Posterior cingulate gyrus (tissue), 11 donors: ENCODE data around the gene NOP10.
"Not testable (repeated sequence)": the region's sequence is repeated elsewhere in the genome, so short reads cannot be mapped to it uniquely, and the experiment has no call there.

Source experiments
- DNase-seq, 10 donors: peaks; one replicate each; pipeline versions ENCODE4 v3.0.0 to v3.0.0-alpha.2; 2020 to 2021; ENCODE audit warnings: mixed read lengths in 3 of 10
- intact Hi-C: fragments of 100-400 bp; cut with DNase I; formaldehyde crosslinking; loops from one replicate; pipeline ENCODE4 v1.15.1; 2023

Gene NOP10

DNA sequence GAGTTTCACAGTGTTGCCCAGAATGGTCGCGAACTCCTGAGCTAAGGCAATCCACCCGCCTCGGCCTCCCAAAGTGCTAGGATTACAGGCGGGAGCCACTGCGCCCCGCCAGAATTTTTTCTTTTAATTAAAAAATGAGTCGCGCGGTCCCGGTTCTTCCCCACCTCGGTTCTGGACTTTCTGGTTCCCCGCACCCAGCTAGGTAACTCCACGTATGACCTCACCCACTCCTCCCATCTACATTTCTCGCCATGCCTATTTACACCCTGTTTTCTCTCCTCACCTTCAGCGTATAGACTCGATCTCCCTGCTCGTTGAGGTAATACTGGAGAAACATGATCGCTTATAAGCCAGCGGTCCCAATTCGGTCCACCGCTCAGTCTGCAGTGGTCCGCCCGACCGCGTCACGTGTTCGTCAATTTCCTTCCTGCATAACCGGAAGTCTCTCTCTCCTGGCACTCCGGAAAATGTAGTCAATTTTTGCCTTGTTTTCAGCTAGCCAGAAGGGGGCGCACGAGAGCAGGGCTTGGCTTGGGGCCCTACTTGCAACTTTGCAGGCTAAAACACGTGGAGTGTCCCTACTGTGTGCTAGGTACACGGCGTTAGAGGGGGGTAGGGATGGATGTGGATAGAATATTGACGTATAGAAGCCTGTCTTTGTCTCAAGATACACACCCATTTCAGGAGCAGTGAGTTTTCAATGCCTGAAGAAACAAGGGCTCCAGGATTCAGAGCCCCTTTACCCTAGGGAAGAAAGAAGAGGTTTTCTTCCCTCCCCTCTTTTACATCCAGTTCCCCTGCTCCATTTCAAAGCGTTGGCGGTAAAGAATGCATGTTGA is at the start of gene NOP10, which contains the start of gene NUTM1:
Gene NOP10, minus strand, starts transcription at position 400 of the 839 bp plus-strand sequence. Its CDS starts 63 bp downstream, at position 337.
Gene NUTM1, plus strand, starts transcription at position 579 of the 839 bp plus-strand sequence. CDS start 382 bp downstream, outside the sequence.
- intact Hi-C loops = loop anchor here (1.0 to 5.0 kb wide), 3 partner anchors 24 to 306 kb away; partner anchors contain the start of genes AVEN and LPCAT4
- peak; percentile 85 to 98 (median 93) for DNase-seq

DNA sequence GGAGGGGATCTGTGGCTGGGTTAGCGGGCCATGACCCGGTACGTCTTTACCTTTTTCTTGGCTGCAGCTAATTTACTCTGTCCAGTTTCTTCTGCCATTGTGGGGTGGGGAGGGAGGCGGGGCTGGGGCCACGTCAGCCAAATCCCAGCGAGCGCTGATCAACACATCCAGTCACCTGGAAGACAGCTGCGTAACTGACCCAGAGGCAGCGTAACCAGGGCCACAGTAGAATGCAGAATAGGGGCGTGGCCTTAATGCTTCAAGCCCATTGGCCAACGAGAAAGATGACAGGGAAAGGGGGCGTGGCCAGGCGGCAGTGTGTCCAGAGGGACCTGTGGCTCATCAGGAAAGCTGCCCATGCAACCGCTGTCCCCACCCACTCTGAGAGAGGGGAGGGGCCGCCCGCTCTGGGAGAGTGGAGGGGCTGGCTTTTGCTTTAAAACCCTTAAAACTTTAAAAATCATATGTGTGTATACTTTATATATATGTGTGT is 46.7 kb upstream of the NOP10 start:
- intact Hi-C loops = not testable (repeated sequence)

DNA sequence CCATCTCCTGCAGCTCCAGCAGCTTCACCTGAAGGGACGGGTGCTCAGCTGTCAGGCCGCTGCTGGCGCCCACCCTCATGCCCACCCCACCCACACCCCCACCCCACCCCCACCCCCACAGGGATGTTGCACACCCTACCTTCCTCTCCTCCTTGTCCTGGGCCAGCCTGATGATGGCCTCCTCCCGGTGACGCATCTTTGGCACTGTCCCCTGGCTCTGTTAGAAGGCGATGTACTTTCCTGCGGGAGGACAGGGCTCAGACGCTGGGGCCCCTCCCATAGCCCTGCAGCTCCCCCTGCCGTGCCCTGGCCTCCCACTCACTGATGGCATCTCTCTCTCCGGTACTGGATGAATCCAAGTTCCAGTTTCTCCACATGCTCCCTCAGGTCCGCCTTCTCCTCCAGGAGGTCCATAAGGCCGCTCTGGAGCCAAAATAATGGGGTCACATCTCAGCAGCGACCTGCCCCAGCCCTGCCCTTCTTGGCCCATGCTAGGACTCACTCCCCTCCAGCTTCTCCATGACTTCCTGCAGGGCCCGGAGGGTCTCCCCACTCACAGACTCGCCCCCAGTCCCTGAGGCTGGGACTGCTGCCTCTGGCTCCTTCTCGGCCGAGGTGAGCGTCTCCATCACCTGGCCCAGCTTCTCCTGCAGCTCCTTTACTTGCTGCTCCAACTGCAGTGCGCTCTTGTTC is 39.0 kb upstream of the NOP10 start:
- intact Hi-C loops, DNase-seq: not testable (repeated sequence)

More for the DNA sequence above, 46.7 kb upstream of the NOP10 start:
- not testable (repeated sequence) for DNase-seq

DNA sequence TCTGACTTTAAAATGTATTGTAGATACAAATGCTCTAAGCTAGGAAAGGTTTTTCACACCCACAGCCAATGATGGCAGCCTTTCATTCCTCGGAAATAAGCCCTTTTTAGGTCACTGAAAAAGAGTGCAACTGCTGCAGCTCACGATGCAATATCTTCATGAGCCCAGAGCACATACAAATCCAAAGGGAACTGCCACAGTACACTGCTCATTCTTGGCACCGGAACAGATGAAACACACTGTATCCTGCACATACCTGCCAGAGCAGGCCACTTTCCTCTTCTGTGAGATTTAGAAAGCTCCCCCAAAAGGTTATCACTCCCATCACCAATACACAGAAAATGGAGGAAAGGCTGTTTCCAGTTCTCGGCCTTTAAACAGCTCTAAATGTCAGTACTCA is 37.6 kb upstream of the NOP10 start:
- intact Hi-C loops, DNase-seq: not testable (repeated sequence)

DNA sequence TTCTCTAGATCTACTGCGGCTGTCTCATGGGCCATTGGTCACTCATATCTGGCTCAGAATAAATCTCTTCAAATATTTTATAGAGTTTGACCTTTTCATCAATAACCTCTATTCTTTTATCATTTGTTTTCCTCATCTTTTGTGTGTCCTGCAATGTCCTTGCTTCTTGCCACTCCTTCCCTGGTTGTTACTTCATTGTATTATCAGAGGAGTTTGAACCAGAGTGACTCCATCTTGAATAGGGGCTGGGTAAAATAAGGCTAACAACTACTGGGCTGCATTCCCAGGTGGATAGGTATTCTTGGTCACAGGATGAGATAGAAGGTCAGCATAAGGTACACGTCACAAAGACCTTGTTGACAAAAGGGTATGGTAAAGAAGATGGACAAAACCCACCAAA is 33.9 kb upstream of the NOP10 start:
- no peak for DNase-seq
- intact Hi-C loops = no loop called here

DNA sequence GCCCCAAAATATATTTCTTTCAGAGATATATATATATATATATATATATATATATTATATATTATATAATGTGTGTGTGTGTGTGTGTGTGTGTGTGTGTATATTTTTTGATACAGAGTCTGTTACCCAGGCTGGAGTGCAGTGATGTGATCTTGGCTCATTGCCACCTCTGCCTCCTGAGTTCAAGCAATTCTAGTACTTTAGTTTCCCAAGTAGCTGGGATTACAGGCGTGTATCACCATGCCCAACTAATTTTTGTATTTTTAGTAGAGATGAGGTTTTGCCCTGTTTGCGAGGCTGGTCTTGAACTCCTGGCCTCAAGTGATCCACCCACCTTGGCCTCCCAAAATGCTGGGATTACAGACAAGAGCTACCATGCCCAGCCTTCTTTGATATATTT is 32.6 kb upstream of the NOP10 start:
- DNase-seq, intact Hi-C loops: not testable (repeated sequence)

DNA sequence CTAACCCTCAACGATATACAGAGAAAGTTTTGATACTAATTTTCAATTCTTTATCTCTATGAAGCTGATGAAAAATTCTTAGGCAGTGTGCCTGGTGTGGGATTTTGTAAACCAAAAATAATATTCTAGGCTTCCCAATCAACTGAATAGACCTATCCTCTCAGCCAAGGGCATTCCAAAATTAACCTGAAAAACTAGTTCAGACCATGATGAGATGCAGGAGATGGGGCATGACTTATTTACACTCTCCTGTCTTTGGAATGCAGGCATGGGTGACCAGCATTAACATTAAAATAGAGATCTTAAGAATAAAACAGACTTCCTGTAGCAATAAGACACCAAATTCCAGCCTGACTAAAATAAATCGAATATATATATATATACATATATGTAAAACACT is 31.9 kb upstream of the NOP10 start:
- no peak for DNase-seq
- intact Hi-C loops = no loop called here

DNA sequence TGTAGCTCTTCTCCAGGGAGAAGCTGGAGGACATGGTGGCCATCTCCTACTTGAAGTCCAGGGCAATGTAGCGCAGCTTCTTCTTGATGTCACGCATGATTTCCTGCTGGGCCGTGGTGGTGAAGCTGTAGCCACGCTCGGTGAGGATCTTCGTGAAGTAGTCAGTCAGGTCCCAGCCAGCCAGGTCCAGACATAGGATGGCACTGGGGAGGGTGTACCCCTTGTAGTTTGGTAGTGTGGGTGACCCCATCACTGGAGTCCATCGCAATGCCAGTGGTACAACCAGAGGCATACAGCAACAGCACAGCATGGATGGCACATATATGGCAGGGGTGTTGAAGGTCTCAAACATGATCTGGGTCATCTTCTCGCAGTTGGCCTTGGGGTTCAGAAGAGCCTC is 31.0 kb upstream of the NOP10 start:
- intact Hi-C loops = no loop called here
- DNase-seq = peak in 1 of 10 donors; percentile 51

DNA sequence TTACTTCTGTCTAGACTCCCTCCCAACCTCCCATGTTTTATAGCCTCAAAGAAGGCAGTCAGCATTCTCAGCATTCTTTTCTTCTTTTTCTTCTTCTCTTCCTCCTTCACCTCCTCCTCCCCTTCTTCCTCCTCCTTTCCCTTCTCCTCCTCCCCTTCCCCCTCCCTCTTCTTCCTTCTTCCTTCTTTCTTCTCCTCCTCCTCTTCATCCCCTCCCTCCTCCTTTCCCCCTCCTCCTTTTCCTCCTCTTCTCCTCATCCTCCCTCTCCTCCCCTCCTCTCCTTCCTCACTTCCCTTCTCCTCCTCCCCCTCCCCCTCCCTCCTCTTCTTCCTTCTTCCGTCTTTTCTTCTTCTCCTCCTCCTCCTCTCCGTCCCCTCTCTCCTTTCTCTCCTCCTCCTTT is 27.7 kb upstream of the NOP10 start:
- DNase-seq = no peak
- intact Hi-C loops = no loop called here

DNA sequence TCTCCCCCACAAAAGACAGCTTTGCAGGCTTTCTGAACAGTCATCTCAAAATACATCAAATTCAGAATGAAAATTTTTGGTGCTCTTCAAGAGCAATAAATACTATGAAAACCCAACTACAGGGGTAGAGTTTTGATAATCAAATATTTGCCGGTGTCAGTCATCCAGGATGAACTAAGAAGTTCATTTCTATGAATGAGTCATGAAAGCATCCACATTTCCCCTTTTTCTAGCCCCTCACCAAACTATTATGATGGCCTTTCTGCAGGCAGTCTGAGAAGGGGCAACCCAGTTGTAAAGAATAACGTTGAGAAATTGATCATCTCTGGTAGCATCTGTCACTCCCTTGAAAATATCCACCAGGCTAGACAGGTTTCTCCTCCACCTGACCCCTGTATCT is 27.2 kb upstream of the NOP10 start:
- peak in 1 of 10 donors; percentile 5 for DNase-seq
- intact Hi-C loops = no loop called here

DNA sequence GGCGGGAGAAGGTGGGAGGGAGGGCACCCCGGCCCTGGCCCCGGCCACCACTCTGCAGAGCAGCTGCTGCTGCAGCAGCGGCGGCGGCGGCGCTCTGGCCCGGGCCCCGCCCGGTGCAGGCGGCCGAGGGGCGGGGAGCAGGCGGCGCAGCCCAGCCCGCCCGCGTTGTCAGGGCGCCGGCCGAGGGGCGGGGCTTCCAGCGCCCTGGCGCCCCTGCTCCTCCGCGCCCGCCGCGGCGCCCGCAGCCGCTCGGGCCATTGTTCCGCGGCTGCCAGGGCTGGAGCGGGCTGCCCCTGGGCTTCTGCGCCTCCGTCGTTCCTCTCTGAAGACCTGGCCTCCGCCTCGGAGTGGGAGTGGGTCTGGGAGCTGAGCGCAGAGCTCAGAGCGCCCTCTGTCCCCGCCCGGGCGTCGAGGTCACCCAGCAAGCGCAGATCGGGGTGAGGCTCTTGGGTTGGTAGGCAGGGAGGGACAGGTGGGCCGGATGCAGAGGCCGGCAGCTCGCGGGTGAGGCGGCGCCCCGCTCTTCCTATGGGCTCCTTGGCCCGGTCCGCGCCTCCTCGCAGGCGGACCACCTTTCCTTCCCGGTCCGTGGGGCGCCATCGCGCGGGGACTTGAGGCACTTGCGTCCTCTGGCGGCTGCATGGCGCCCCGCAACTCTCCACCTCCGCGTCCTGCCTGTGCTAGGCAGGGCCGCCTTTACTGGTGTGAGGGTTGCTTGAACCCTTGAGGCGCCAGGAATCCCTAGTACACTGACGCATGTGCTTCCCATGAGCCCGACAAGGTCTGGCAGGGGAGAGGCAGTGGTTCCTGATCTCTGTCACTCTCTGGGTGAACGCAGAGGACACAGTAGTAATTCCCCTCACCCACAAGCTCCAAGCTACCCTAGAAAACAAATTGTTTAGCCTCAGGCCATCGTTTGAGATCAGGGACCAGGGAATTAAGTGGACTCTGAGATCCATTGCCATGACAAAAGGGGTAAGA is 24.5 kb upstream of the NOP10 start, which contains the start of gene LPCAT4:
Gene LPCAT4, minus strand, starts transcription at position 96 of the 981 bp plus-strand sequence. CDS start 96 bp downstream, outside the sequence.
- intact Hi-C loops = loop anchor here (1.0 to 5.0 kb wide), 3 partner anchors 24 to 305 kb away; partner anchors contain the start of genes NOP10 and NUTM1
- DNase-seq = peak; percentile 78 to 98 (median 88)

DNA sequence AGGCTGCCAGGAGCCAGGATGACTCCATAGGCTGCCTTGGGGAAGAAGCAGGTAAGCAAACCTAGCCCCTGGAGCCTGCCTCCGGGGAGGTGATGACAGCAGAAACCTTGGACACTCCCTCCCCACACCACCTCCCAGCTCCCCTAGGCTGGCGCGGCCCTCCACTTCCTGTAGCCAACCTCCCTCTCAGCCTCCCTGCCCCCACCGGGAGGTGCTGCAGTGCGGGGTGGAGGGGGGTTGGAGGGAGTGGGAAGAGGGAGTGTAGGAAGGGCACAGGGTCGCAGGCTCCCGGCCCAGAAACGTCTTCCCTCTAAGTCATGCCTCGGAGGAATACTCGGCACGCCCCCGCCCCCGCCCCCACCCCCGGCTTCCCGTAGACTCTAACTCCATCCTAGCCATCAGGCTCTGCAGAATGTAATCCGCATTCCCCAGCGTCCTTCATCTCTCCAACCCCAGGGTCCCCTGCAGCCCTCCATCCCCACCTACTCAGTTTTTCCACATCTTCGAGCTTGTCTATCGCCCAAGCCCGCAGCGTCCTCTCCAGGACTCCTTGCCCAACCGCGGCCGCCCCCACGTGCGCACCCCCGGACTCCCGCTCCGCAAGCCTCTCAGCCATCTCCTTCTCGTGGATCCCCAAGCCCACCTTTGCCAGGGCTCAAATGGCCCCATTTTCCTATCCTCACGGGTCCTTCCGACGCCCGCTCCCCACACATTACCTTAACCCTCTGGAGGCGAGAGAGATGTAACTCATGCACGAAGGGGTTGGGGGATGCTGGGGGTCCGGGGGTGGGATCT is 23.5 kb upstream of the NOP10 start:
- intact Hi-C loops = loop anchor here (1.0 to 5.0 kb wide), 3 partner anchors 23 to 304 kb away; partner anchors contain the start of genes NOP10 and NUTM1
- DNase-seq = peak in 9 of 10 donors; percentile 23 to 92 (median 55)

DNA sequence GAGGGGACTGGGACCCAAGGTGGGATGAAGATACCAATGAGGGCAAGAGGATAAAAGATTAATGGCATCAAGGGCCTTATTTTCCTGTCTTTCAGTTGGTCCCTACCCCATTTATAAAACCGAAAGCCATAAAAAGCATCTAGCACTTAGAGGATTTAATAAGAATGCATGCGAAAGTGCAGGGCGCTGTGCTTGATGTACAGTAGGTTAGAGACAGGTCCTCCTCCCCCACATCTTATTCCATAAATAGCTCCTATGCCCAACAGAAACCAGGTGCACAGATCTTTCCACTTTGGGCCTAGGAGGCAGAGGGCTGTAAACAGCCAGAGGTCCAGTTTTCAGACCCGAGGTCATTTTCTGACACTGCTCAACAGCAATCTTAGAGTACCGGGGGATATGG is 22.9 kb upstream of the NOP10 start:
- peak in 1 of 10 donors; percentile 61 for DNase-seq

DNA sequence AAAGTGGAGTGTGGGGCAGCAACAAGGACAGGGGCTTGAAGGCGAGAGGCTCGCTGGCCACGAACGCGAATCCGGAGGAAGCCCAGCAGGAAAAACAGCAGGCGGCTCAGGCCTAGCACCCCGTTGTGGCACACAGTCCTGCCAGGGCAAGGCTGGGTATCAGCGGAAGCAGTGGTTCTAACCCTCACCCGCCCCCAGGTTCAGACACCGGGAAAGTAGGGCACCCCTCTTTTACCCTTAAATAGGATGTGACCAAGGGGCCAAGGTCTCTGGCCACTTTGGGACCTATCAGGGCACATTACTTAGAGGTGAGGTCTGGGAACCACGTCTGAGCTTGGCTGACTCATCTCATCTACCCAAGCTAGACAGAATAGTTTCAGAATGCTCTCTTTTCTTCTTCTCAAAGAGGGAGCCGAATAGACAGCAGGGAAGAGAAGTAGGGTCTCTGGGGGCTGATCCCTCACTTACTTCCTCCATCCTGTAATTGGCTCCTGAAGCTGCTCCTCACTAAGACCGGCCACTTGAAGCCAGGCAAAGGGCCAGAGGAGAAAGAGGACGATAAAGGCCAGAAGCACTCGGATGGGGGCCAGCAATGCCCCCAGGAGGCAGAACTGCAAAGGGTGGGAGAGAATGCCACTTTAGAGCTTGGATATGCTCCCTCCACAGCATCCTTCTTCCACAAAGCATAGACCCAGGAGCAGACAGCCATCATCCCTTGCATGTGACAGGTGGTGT is 22.3 kb upstream of the NOP10 start:
- intact Hi-C loops = loop anchor here (5.0 kb wide), 1 partner anchor 303 kb away; no protein-coding TSS in a partner anchor
- DNase-seq = peak in 1 of 10 donors; percentile 79

More for the DNA sequence above, 22.9 kb upstream of the NOP10 start:
- intact Hi-C loops = loop anchor here (5.0 kb wide), 1 partner anchor 304 kb away; no protein-coding TSS in a partner anchor

DNA sequence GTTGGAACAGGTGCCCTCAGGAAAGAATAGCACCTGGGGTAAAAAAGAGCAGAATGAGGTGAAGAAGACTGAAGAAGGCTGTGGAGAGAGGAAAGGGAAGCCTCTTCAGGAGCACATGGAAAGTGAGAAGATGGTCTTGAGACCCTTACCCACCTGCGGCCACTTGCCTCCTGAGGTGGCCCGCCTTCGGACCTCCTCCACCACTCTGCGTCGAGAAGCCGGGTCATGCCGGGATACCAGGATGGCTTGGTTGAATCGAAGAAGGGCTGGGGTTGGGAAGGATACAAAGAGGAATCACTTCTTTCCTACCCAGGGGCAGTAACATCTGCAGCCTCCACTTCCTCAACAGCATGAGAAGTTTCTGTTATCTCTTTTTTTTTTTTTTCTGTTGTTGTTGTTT is 21.1 kb upstream of the NOP10 start:
- DNase-seq = peak in 1 of 10 donors; percentile 44
- intact Hi-C loops = no loop called here

DNA sequence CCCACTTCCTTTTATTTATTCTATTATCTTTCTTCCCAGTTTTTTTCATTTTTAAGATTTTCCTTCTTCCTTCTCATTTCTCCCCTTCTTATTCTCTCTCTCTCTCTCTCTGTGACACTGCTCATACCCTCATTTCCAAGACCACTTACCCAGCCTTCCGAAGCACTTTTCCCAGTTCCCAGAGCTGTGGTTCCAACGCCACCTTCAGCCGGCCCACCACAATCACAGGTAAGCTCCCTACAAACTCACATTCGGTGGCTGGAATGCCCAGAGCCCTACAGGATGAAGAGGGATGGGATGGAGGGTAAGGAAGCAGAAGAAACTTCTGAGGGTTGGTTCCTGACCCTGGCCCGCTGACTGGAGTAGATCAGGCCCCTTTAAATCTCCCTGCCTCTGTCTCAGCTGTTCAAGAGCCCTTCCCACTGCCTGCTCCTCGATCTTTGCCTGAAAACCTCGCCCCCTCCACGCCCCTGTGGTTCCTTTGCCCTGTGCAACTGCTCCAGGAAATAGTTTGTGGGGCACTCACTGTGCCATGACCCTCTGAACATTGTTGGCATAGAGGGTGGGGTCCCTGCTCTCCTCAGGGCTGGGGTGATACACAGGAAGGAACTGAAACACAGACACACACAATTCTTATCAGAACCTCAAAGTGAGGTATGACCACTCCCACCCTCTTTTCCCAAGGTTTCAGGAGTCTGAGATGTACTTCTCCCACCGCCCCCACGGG is 19.3 kb upstream of the NOP10 start:
- intact Hi-C loops = no loop called here
- peak in 1 of 10 donors; percentile 56 for DNase-seq

DNA sequence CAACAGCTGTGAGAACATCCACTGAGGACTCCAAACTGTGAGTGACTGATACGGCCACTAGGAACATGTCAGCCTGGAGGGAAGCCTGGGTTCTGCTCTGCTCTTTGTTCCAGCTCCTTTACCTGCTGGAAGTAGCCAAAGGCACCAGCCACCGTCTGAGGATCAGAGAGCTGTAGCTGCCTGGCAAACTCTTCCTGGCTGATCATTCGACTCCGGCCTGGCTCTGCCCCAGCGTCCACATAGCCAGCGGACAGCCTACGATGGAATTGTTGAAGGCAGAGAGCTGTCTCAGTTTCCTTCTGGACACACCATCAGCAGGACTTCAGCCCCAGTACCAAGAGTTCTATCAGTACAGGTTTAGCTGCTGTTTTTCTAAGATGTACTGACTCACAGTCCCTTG is 18.3 kb upstream of the NOP10 start:
- intact Hi-C loops = no loop called here
- DNase-seq = peak in 1 of 10 donors; percentile 67
